Keratinocyte (primary cell): ENCODE results near the gene DNAAF2.

Experiments used
- CTCF ChIP-seq, 3 experiments: IDR thresholded peaks in 1 of 3; conservative IDR thresholded peaks in 1 of 3; optimal IDR thresholded peaks in 1 of 3; 2 replicates in 2 of 3; 3 replicates in 1 of 3; pipeline versions ENCODE3 to v1.5.1; 2011; ENCODE audit warnings: low read length in 3 of 3, mild to moderate bottlenecking in 3 of 3, moderate library complexity in 2 of 3, control low read depth in 1 of 3, inconsistent platforms in 1 of 3; ENCODE audit not compliant: insufficient read depth in 2 of 3; ENCODE audit errors: extremely low read depth in 1 of 3
- EZH2 ChIP-seq: IDR thresholded peaks from one replicate; pipeline ENCODE4 v1.6.1; 2012; ENCODE audit warnings: inconsistent platforms, mild to moderate bottlenecking, low read length, moderate library complexity

GRCh38 chr14:49594347-49595091 is 40.5 kb downstream of the DNAAF2 start:
- TF ChIP-seq CTCF (optimal IDR thresholded peaks at IDR 0.05 in 1 of 3, IDR thresholded peaks at IDR 0.05 in 1 of 3, conservative IDR thresholded peaks at IDR 0.05 in 1 of 3; ENCODE audit: extremely low read depth in 1 of 3, insufficient read depth in 2 of 3, low read length in 3 of 3) = no peak
- no peak for TF ChIP-seq EZH2
